Gastroesophageal sphincter (tissue), 3 donors: Measurements from ENCODE around the gene MRPL3.

Source experiments
- CTCF ChIP-seq, 4 experiments: fragments of 200-600 bp in 2 of 4; fragments of 450-650 bp in 2 of 4; sonication (generic) in 1 of 4; IDR thresholded peaks; one replicate each; pipeline ENCODE4 v1.5.1; 2017 to 2019; ENCODE audit warnings: antibody characterized with exemption in 4 of 4, mild to moderate bottlenecking in 2 of 4, moderate library complexity in 2 of 4
- EP300 ChIP-seq: sonication (generic); formaldehyde crosslinking; IDR thresholded peaks from one replicate; pipeline ENCODE4 v1.6.1; 2017; ENCODE audit warnings: antibody characterized with exemption, mild to moderate bottlenecking
- POLR2A ChIP-seq, 2 donors: fragments of 450-650 bp; IDR thresholded peaks; one replicate each; pipeline ENCODE4 v1.6.1; 2017; ENCODE audit warnings: antibody characterized with exemption in 2 of 2, mild to moderate bottlenecking in 2 of 2, moderate library complexity in 1 of 2
- POLR2AphosphoS5 ChIP-seq: sonication (generic); formaldehyde crosslinking; IDR thresholded peaks from one replicate; pipeline ENCODE4 v1.6.1; 2017; ENCODE audit warnings: antibody characterized with exemption

DNA sequence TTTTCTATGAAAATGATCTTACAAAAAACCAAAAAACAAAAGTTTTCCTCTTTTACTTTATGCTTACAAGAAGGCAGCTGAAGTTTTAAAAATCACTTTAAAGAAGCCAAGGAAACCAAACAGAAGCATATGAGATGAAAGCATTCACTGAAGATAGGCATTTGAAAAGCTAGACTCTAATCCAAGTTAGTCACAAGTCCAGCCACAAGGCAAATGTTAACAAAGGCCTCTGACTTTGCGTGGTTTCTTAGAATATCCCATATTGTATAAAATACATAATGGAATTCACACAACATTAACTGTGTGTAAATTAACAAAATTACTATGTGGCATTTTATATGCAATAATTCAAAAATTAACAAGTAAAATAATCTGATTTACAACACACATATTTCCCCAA is 17.7 kb downstream of the MRPL3 start:
- TF ChIP-seq CTCF (IDR thresholded peaks at IDR 0.05) (no peak), POLR2A (IDR thresholded peaks at IDR 0.05) (no peak), EP300 (no peak), POLR2AphosphoS5 (no peak)
